PC-9 (cell line): ENCODE results near the gene RHBDL1.

Source experiments
- CTCF ChIP-seq: fragments of 200-600 bp; sonication (generic); conservative IDR thresholded peaks from 2 replicates; pipeline ENCODE4 v1.6.1; 2017; ENCODE audit warnings: mixed run types, antibody characterized with exemption, mild to moderate bottlenecking, moderate library complexity
- EZH2 ChIP-seq: fragments of 200-600 bp; sonication (generic); IDR thresholded peaks from 2 replicates; pipeline ENCODE4 v1.8.0; 2017; ENCODE audit warnings: antibody characterized with exemption, low read depth

GRCh38 chr16:670485-671352, 4.8 kb upstream of the RHBDL1 start:
- TF ChIP-seq CTCF (no peak), EZH2 (no peak)
